ENCODE measurements around the gene ZNF260.

DNA sequence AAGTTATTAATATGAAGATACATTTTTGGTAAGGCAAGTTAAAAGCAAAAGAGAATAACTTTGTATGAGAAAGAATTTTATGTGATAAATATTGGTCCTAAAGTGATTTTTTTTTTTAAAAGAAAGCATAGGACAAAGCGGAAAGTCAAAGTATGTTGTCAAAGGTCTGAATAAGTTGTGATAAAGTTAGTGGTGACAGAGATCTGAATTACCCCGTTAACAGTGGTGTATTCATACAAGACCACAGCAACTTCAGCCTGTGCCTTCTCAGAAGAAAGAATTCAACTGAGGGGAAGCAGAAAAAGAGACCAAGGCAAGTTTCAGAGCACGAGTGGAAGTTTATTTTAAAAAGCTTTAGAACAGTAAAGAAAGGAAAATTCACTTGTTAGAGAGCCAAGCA, 19.7 kb downstream of the ZNF260 start:
- TF ChIP-seq, protein P1, sequence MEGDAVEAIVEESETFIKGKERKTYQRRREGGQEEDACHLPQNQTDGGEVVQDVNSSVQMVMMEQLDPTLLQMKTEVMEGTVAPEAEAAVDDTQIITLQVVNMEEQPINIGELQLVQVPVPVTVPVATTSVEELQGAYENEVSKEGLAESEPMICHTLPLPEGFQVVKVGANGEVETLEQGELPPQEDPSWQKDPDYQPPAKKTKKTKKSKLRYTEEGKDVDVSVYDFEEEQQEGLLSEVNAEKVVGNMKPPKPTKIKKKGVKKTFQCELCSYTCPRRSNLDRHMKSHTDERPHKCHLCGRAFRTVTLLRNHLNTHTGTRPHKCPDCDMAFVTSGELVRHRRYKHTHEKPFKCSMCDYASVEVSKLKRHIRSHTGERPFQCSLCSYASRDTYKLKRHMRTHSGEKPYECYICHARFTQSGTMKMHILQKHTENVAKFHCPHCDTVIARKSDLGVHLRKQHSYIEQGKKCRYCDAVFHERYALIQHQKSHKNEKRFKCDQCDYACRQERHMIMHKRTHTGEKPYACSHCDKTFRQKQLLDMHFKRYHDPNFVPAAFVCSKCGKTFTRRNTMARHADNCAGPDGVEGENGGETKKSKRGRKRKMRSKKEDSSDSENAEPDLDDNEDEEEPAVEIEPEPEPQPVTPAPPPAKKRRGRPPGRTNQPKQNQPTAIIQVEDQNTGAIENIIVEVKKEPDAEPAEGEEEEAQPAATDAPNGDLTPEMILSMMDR (conservative IDR thresholded peaks at IDR 0.05; ENCODE audit: low read depth, low read length): no peak
- no peak for TF ChIP-seq POLR2A (IDR thresholded peaks at IDR 0.05; ENCODE audit: low read depth, low read length)
